Lung (tissue), 12 donors: Measurements from ENCODE around the gene VSNL1. TPM values are rescaled to one million over a fixed set of nuclear protein-coding genes. Genes with fewer than 3 reads are reported as not detected.

Experiments used
- ATAC-seq: fragments of 200-7000 bp; cut with Tn5 transposase; one replicate; pipeline ENCODE4 v1.9.1; 2020; ENCODE audit warnings: moderate number of reproducible peaks; ENCODE audit not compliant: insufficient read depth, low FRiP score
- DNase-seq, 3 donors: peaks; one replicate each; pipeline ENCODE4 v3.0.0-alpha.2; 2013 to 2017
- H3K27ac ChIP-seq, 2 donors: one replicate each; pipeline ENCODE4 v1.5.1; 2013; ENCODE audit warnings: mild to moderate bottlenecking in 2 of 2, moderate library complexity in 2 of 2, control low read depth in 1 of 2, inconsistent platforms in 1 of 2, low read depth in 1 of 2, low read length in 1 of 2
- H3K27me3 ChIP-seq, 3 donors: one replicate each; pipeline ENCODE4 v1.5.1; 2013; ENCODE audit warnings: low read length in 2 of 3; ENCODE audit not compliant: control insufficient read depth in 3 of 3, insufficient read depth in 3 of 3
- H3K36me3 ChIP-seq, 4 donors: one replicate each; pipeline ENCODE4 v1.5.1; 2013; ENCODE audit warnings: low read length in 4 of 4, mild to moderate bottlenecking in 1 of 4, moderate library complexity in 1 of 4; ENCODE audit not compliant: control insufficient read depth in 4 of 4, insufficient read depth in 4 of 4
- H3K4me1 ChIP-seq, 5 donors: one replicate each; pipeline ENCODE4 v1.5.1; 2013; ENCODE audit warnings: low read length in 5 of 5, mild to moderate bottlenecking in 2 of 5, moderate library complexity in 1 of 5; ENCODE audit not compliant: control insufficient read depth in 5 of 5, insufficient read depth in 5 of 5
- H3K4me3 ChIP-seq: one replicate; pipeline ENCODE4 v1.5.1; 2013; ENCODE audit warnings: mild to moderate bottlenecking, control low read depth, moderate library complexity
- H3K9ac ChIP-seq, 2 donors: one replicate each; pipeline ENCODE4 v1.5.1; 2013; ENCODE audit warnings: low read length in 2 of 2, control low read depth in 1 of 2; ENCODE audit not compliant: insufficient read depth in 1 of 2
- H3K9me3 ChIP-seq, 4 donors: one replicate each; pipeline ENCODE4 v1.5.1; 2013; ENCODE audit warnings: low read length in 3 of 4, mild to moderate bottlenecking in 1 of 4, moderate library complexity in 1 of 4; ENCODE audit not compliant: control insufficient read depth in 4 of 4, insufficient read depth in 3 of 4
- WGBS, 2 donors: extraction: QIAGEN DNeasy Blood & Tissue Kit; methylation state at CpG; one replicate each; pipeline ENCODE4 v1.1.7; 2013; 5-methylcytosine and 5-hydroxymethylcytosine counted together
- polyA plus RNA-seq, 2 donors: library from polyadenylated mRNA; stranded (reverse); fragments of 200-250 nt; gene quantifications; one replicate each; pipeline ENCODE4 v1.2.1, GENCODE V29; 2013
- total RNA-seq, 2 donors: library from RNA; depleted of rRNA in 1 of 2; stranded (reverse); fragments of >200 nt in 1 of 2; gene quantifications; one replicate each; pipeline ENCODE4 v1.2.1, GENCODE V29; 2014 to 2021
- TF ChIP-seq, protein P1 (sequence below): IDR thresholded peaks from 2 replicates; pipeline ENCODE4 v1.5.1; 2012; ENCODE audit warnings: mild to moderate bottlenecking; ENCODE audit errors: control extremely low read depth, extremely low read depth
- donor health status: control.
- donor health status: control.
- donor health status: Bipolar disorder and iron deficiency.
- donor health status: healthy.
- donor health status: DM: yes; HTN: yes; CAD: no.

The VSNL1 gene
- total and polyA plus RNA-seq, 4 donors: 0.87 to 6.9 (median 1.5) TPM

DNA sequence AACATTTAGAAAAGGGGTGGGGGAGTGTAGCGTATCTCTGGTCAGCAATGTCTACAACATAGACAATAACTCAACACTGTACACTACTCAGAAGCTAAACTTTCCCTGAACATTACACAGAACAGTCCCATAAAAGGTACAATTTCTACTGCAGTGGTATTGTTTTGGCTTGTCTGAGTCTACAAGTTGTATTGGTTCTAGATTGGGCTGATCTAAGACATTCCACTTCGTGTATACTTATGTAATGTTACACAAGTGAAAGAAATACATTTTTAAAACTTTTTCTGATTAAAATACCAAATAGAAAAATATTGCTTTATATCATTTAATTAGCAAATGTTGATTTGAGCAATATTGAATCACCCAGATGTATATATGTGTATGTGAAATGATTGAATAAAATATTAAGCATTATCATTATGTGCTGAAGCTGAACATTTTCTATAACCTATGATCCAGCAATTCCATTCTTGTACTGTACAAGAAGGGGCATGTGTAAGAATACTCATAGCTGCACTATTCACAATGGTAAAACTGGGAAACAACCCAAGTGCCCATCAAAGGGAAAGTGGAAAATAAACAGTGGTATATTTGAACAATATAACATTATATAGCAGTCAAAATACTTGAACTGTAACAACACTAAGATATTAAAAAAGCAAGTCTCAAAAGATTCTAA, 52.4 kb downstream of the VSNL1 start:
- no peak overlapping the region for H3K4me3 ChIP-seq
- no peaks in the 10 kb centered on the region for H3K27me3 ChIP-seq
- ATAC-seq (no peak), DNase-seq (peak in 1 of 3 donors; percentile 34)
- H3K27ac ChIP-seq: no peak overlapping the region
- H3K36me3 ChIP-seq: no peaks in the 10 kb centered on the region
- H3K4me1 ChIP-seq: peaks cover 0 to 30% (median 4%) of the 10 kb centered on the region in 5 donors
- WGBS, 2 donors: 76 to 83% methylated on average over 2 of the region's 2 CpGs
- no peaks in the 10 kb centered on the region for H3K9me3 ChIP-seq
- TF ChIP-seq, protein P1, sequence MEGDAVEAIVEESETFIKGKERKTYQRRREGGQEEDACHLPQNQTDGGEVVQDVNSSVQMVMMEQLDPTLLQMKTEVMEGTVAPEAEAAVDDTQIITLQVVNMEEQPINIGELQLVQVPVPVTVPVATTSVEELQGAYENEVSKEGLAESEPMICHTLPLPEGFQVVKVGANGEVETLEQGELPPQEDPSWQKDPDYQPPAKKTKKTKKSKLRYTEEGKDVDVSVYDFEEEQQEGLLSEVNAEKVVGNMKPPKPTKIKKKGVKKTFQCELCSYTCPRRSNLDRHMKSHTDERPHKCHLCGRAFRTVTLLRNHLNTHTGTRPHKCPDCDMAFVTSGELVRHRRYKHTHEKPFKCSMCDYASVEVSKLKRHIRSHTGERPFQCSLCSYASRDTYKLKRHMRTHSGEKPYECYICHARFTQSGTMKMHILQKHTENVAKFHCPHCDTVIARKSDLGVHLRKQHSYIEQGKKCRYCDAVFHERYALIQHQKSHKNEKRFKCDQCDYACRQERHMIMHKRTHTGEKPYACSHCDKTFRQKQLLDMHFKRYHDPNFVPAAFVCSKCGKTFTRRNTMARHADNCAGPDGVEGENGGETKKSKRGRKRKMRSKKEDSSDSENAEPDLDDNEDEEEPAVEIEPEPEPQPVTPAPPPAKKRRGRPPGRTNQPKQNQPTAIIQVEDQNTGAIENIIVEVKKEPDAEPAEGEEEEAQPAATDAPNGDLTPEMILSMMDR: no peak
- H3K9ac ChIP-seq: no peak overlapping the region

DNA sequence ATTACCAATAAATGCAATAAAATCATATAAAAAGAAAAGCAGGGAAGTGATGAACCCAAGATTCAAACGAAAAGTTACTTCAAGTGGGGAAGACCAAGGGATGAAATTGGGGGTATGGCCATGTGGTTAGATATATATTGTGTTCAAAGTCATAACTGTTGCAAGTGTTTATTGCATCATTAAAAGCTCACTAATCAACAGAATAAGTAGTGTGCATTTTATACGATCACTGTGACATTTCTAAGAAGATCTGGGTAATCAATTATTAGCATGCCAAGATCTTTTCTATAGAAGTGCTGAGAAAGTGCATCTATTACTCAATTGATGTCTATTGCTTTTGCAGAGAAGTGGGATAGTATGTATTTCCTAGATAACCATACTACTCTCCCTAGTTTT, 52.9 kb downstream of the VSNL1 start:
- H3K9ac ChIP-seq: no peak overlapping the region
- H3K4me1 ChIP-seq: peaks cover 0 to 28% (median 4%) of the 10 kb centered on the region in 5 donors
- H3K27me3 ChIP-seq: no peaks in the 10 kb centered on the region
- no peaks in the 10 kb centered on the region for H3K36me3 ChIP-seq
- DNase-seq: no peak
- no peak for ATAC-seq
- TF ChIP-seq, protein P1: no peak
- no peaks in the 10 kb centered on the region for H3K9me3 ChIP-seq
- H3K4me3 ChIP-seq: no peak overlapping the region
- H3K27ac ChIP-seq: no peak overlapping the region
- WGBS, 2 donors: 59 to 77% methylated on average over 2 of the region's 2 CpGs

DNA sequence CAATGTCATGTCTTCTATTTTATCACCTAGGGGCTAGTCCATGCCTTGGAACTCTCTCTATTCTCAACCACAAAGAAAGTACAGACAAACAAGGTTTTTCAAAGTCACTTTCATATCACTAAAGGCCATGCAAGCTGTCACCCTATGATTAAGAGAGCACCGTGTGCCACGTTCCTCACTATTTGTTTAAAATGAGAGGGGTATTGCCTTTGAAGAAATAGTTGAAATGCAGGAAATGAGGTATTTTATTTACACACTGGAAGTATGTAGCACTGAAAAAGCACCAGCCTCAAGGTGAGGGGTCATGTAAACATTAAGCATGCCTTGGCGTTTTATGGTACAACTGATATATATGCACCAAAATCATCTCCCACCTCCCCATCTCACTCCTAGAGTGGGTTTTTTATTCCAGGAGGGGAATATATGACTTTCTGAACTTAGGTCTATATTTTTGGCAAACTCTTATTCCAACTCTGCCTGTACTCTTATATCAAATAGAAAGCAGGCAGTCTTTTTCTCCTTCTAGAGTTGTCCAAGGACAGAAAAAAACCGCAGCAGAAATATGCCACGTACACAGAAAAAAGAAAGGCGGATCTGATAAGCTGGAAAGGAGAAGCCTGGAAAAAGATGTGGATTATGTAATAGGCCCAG, 53.5 kb downstream of the VSNL1 start:
- Histone ChIP-seq H3K27ac (no peak overlapping the region), H3K9ac (no peak overlapping the region), H3K4me1 (peaks cover 0 to 27% (median 4%) of the 10 kb centered on the region in 5 donors), H3K27me3 (no peaks in the 10 kb centered on the region), H3K36me3 (no peaks in the 10 kb centered on the region), H3K9me3 (no peaks in the 10 kb centered on the region), H3K4me3 (no peak overlapping the region)
- TF ChIP-seq, protein P1: no peak
- peak; percentile 44 to 76 (median 73) for DNase-seq
- ATAC-seq: no peak
- WGBS, 2 donors: 46 to 69% methylated on average over 6 of the region's 6 CpGs
